HT1080 (cell line): ENCODE measurements around the gene TRPV5. TPM values are rescaled to one million over a fixed set of nuclear protein-coding genes. Genes with fewer than 3 reads are reported as not detected.

Experiments used
- DNase-seq: peaks from one replicate; pipeline ENCODE4 v3.0.0-alpha.2; 2015; ENCODE audit warnings: low read depth
- total RNA-seq: library from RNA; depleted of rRNA; stranded (reverse); fragments of >200 nt; shearing (Covaris generic); gene quantifications from 2 replicates; pipeline ENCODE4 v1.2.3, GENCODE V29; 2014

TRPV5 gene
- total RNA-seq, 1 experiment from 2014 or later: not detected

- DNase-seq: no peak
These were observed 7.5 kb upstream of the TRPV5 start for GRCh38 chr7:142940966-142941535.

- no peak for DNase-seq
These were observed 5.8 kb upstream of the TRPV5 start, which contains the start of gene LLCFC1 for GRCh38 chr7:142939226-142939910. Gene LLCFC1 (plus strand): TSS chr7:142939484. CDS start chr7:142939622, 138 bp downstream.

GRCh38 chr7:142938611-142939010, 5.1 kb upstream of the TRPV5 start:
- DNase-seq: no peak

DNA sequence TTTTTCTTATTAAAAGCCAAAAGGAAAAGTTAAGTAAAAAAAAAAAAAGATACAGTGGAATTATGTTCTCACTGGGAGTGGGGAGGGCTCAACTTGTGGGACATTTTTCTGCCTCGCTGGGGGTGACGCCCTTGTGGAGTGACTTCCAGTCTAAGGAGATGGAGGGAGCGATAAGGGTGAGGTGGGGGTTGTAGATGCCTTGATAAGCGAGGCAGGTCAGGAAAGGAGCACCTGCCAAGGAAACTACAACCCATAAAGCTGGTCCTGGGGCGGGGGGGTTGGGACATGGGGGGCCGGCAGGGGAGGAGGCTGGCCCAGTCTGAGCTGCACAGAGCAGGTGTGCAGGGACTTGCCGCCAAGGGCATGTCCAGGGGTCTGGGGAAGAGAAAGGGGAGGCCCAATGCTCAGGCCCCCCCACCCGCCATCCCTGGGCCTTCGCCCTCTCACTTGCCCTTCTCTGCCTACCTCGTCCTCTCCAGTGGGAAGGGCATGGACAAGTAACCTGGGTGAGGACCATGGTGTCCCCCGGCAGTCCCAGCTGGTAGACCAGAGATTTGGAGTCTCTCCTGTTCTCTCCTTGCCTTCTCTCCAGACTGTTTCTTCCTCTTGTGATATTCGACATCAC, 2.5 kb upstream of the TRPV5 start:
- no peak for DNase-seq

GRCh38 chr7:142934056-142934455, 510 bp upstream of the TRPV5 start:
- DNase-seq: no peak

GRCh38 chr7:142933092-142933475, 462 bp downstream of the TRPV5 start:
- no peak for DNase-seq

GRCh38 chr7:142932386-142933091, 1.0 kb downstream of the TRPV5 start:
- DNase-seq: no peak

DNA sequence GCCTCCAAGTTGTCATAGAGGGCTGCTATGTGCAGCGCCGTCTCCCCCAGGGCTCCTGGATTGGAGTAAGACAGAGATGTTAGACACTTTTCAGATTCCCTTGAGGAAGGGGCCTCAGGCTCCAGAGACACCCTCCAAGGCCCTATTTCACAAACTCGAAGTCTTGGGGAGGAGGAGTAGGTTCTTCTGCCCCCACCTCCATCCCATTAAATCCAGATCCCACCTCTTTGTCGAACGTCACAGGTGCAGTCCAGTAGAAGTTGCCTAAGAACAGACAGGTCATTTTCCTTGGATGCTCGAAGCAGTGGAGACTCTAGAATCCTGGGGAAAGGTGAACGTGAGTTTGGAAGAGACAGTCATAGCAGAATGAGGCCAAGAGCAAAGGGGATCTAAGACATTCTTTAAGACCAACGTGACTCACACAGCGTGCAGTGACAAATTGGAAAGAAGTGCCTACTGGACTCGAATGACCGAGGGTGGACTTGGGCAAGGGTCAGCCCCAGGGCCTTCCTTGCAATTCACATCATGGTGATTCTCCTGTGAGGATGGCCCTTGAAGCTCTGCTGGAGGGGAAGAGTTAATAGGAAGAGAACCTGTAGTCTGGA, 3.3 kb downstream of the TRPV5 start:
- DNase-seq: no peak

- no peak for DNase-seq
These were observed 5.6 kb downstream of the TRPV5 start for GRCh38 chr7:142927949-142928348.

GRCh38 chr7:142927085-142927745, 6.3 kb downstream of the TRPV5 start:
- no peak for DNase-seq

- DNase-seq: no peak
These were observed 8.1 kb downstream of the TRPV5 start for GRCh38 chr7:142925413-142925812.

DNA sequence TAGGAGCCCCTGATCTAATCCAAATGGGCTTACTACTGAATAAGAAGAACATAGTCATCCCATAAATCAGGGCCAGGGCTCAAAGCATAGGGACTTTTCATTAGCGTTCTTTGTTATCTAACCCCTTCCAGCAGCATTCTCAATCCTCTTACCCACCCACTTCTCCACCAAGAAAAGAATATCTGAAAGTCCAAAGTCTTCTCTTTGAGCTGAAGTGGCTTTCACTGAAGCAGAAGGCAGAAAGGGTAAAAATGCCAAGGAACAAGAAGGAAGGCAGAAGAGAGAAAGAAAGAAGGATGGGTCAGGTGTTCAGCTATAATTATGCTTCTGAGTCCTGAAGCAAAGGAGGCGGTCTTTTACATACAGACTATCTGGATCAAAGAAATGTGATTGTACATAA, 10.2 kb downstream of the TRPV5 start:
- DNase-seq: no peak

- DNase-seq: no peak
These were observed 13.9 kb downstream of the TRPV5 start for GRCh38 chr7:142919656-142920055.

DNA sequence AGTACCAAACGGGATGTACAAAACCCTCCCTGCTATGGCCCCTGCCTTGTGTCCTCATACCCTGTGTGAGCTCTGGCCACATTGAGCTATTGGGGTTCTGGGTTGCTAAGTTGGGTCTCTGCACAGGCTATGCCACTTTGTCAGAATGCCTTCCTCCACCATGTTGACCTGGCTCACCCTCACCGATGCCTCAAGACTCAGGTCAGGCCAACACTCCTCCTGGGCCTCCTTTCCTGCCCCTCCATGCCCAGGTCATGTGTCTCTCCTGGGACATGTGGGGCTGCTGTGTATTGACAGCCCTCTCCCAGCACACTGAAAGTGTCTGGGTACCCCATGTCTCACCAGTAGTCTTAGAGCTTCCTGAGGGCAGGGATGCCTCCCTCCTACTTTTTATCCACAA, 14.6 kb downstream of the TRPV5 start:
- no peak for DNase-seq

DNA sequence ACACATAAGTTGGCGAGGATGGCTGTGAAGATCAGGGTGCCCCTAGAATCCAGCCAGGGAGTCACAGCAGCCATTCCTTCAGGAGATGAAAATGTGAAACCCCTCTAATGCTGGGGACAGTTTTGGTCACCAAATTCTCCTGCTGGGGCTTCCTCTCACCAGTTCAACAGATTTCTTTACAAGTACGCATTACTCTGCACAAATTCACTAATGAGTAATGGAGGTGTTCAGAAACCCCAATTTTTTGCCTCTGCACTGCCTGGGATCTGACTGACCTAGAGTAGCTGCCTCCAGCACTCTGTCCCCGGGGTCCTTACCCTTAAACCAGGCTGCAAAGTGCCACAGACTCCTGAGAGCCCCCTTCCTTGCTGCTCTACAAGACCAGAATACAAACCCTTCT, 16.1 kb downstream of the TRPV5 start:
- no peak for DNase-seq

DNA sequence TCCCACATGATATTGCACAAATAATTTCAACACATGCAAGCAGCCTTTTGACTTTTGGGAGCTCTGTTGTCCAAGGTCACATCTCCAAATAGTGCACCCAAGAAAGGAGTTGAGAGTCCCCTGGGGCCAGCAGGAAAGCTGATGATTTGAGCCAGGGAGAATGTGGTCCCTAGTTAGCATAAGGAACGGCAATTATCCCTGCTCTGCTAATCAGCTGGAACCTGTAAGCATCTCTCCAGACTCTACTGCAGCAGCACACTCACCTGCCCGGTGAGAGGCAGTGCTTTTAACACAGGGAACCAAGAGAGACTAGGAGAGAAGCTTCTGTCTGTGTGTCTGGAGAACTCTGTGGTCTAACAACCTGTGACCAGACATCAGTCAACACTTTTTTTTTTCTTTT, 17.0 kb downstream of the TRPV5 start:
- no peak for DNase-seq

GRCh38 chr7:142915315-142915714, 18.2 kb downstream of the TRPV5 start:
- no peak for DNase-seq

- no peak for DNase-seq
These were observed 19.4 kb downstream of the TRPV5 start for GRCh38 chr7:142914121-142914520.

DNA sequence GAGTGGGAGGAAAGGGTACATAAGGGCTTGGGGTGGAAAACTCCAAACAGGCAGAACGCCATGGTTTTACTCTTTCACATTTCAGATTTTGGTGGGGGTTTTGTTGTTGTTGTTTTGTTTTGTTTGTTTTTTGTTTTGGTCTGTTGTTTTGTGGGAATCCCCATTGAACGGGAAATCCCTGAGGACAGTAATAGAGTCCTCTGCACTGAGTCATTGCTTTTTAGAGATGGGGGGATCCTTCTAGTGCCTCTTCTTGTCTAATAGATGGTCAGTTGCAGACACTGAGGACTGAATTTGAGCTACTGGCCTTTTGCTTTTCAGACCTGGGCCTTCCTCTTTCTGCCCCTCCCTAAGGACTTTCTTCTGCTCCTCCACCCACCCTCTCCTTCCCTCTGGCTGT, 20.0 kb downstream of the TRPV5 start:
- DNase-seq: no peak

DNA sequence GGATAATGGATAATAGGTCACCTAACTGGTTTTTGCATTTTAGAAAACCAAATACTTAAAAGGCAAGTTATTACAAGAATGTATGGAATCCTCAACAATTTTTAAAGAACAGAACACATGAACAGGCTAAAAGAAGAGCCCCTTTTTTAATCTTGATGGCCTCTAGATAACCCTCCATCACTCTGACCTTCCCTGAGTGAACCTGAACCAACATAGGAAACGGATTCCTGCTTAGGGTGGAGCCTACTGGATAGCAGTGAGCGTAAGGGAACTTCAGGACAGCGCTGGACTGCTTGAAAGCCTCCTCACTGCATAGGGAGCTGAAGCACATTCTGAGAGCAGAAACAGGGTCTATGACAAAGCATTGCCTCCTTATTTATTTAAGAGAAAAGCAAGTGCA, 20.5 kb downstream of the TRPV5 start:
- no peak for DNase-seq

GRCh38 chr7:142910481-142910880, 23.1 kb downstream of the TRPV5 start:
- DNase-seq: no peak
